ENCODE measurements around the gene ECE1. TPM values are rescaled to one million over a fixed set of nuclear protein-coding genes. Genes with fewer than 3 reads are reported as not detected.
A peak's percentile ranks its signal among the peaks of the same experiment; 100 is the strongest.

Gene ECE1
- total RNA-seq, 2 donors from 2014 or later, result 99.0 to 149 TPM

DNA sequence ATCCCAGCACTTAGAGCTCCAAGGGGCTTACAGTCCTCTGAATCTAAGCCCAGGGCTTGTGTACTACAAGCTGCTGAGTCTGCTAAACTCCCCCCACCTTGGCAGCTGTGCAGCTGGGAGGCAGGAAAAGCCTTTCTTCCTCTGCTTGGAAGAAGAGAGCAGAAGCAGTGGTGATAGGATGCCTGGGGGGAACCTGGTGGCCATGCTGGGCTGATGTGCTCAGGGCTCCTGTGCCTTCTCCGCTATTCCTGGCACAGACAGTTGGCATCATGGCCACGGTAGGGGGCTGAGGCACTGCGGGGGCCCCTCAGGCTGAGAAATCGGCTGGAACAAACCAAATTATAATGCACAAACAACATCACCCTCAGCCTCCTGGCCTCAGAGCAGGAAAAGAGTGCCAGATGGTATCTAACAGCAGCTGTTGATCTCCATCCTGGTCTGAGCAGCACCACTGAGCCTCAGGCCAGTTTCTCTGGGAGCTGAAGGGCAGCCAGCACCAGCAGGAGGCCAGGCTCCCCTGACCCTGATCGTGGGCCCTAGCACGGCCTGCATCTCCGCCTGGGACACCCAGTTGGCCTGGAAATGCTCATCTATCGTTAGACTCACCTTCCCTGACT lies 35.8 kb downstream of the ECE1 start:
- peaks cover 15% of the 10 kb centered on the region for H3K36me3 ChIP-seq
- peak overlapping the region; percentile 19 for H3K27ac ChIP-seq
- no peaks in the 10 kb centered on the region for H3K9me3 ChIP-seq
- peak; percentile 61 for DNase-seq
- H3K9ac ChIP-seq (ENCODE audit: low read depth in 2 of 2, low read length in 2 of 2), result no peak overlapping the region
- TF ChIP-seq, protein P1, sequence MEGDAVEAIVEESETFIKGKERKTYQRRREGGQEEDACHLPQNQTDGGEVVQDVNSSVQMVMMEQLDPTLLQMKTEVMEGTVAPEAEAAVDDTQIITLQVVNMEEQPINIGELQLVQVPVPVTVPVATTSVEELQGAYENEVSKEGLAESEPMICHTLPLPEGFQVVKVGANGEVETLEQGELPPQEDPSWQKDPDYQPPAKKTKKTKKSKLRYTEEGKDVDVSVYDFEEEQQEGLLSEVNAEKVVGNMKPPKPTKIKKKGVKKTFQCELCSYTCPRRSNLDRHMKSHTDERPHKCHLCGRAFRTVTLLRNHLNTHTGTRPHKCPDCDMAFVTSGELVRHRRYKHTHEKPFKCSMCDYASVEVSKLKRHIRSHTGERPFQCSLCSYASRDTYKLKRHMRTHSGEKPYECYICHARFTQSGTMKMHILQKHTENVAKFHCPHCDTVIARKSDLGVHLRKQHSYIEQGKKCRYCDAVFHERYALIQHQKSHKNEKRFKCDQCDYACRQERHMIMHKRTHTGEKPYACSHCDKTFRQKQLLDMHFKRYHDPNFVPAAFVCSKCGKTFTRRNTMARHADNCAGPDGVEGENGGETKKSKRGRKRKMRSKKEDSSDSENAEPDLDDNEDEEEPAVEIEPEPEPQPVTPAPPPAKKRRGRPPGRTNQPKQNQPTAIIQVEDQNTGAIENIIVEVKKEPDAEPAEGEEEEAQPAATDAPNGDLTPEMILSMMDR (IDR thresholded peaks at IDR 0.05), result no peak
- H3K27me3 ChIP-seq, result no peaks in the 10 kb centered on the region
- intact Hi-C loops (cut with DNase I), result no loop called here
- H3K4me1 ChIP-seq, result peaks cover 13% of the 10 kb centered on the region
- H3K4me3 ChIP-seq, result no peak overlapping the region

DNA sequence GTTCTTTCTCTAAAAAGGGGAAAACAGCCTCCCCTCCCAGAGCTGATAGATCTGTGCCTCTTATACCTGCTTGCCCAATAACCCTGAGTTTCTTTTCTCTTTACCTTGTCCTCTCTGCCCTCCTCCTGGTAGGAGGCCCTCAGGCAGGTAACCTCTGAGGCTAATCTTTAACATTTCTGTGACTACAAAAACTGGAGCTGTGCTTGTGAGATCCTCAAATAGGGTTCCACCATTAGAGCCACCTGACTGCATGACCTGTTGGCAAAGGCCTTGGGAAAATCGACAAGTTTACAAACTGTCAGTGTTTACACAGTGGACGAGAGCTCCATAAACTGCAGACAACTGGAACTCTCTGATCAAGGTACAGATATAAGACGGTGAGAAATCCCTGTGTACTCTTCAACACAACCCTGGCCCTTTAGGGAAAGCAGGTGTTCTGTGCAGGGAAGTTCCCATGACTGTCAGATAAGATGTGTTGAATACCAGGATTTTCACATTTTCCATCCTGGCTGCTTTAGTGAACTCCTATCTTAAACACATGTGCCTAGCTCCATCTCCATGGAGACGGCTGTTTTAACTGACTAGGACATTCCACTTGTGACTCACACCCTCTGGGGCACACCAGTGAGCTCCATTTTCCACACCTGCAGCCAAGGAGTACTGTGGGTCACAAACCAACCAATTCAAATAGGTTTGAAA lies 38.3 kb downstream of the ECE1 start:
- Histone ChIP-seq H3K27ac (peak overlapping the region; percentile 84), H3K36me3 (peaks cover 6% of the 10 kb centered on the region), H3K4me1 (peaks cover 13% of the 10 kb centered on the region), H3K27me3 (no peaks in the 10 kb centered on the region), H3K9ac (ENCODE audit: low read depth in 2 of 2, low read length in 2 of 2) (peak overlapping the region in 1 of 2 donors; percentile 49), H3K4me3 (no peak overlapping the region), H3K9me3 (no peaks in the 10 kb centered on the region)
- intact Hi-C loops (cut with DNase I), result no loop called here
- TF ChIP-seq, protein P1 (IDR thresholded peaks at IDR 0.05), result no peak
- peak; percentile 77 for DNase-seq

DNA sequence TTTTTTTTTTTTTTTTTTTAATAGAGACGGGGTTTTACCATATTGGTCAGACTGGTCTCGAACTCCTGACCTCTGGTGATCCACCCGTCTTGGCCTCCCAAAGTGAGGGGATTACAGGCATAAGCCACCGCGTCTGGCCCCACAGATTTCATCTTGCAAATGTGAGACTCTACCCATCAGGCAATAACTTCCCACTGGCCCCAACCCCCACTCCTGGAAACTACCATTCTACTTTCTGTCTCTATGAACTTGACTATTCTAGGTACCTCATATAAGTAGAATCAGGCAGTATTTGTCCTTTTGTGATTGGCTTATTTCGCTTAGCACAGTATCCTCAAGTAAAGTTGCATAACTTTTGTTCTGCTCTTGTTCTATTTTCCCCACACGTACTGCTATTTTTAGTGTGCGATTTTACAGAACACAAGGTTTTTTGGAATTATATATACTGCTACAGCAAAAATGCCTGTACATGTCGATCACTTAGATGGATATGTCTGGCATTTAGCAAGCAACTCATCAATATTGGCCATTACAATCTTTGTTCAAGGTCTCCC lies 40.2 kb downstream of the ECE1 start:
- Histone ChIP-seq H3K27me3 (no peaks in the 10 kb centered on the region), H3K4me1 (peaks cover 13% of the 10 kb centered on the region), H3K36me3 (peaks cover 5% of the 10 kb centered on the region), H3K9ac (ENCODE audit: low read depth in 2 of 2, low read length in 2 of 2) (no peak overlapping the region), H3K27ac (no peak overlapping the region), H3K4me3 (no peak overlapping the region), H3K9me3 (no peaks in the 10 kb centered on the region)
- DNase-seq, result no peak
- TF ChIP-seq, protein P1 (IDR thresholded peaks at IDR 0.05), result no peak
- intact Hi-C loops (cut with DNase I), result no loop called here

DNA sequence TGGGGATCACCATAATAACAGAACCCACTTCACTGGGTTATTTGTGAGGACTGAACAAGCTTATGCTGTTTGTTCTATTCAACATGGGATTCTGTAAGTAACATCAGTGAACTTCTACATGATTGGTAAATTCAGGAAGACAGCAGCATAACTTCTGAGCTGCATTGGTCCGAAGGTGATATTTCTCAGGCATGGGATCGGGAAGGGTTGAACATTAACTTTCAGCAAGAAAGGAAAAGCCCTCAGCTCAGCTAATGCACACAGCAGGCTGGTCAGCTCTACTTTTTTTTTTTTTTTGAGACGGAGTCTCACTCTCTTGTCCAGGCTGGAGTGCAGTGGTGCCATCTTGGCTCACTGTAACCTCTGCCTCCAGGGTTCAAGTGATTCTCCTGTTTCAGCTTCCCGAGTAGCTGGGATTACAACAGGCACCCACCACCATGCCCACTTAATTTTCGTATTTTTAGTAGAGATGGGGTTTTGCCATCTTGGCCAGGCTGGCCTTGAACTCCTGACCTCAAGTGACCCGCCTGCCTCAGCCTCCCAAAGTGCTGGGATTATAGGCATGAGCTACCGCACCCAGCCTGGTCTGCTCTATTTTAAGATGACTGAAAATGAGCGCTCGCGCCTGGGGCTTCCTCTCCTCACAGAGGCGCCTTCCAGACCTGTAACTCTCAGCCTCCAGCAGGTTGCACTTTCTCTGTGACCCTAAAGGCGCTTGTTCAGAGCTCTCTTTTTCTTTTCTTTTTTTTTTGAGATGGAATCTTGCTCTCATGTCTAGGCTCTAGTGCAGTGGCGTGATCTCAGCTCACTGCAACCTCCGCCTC lies 42.2 kb downstream of the ECE1 start:
- no peaks in the 10 kb centered on the region for H3K27me3 ChIP-seq
- H3K9ac ChIP-seq (ENCODE audit: low read depth in 2 of 2, low read length in 2 of 2), result no peak overlapping the region
- peaks cover 10% of the 10 kb centered on the region for H3K4me1 ChIP-seq
- H3K4me3 ChIP-seq, result no peak overlapping the region
- no peaks in the 10 kb centered on the region for H3K9me3 ChIP-seq
- intact Hi-C loops (cut with DNase I), result no loop called here
- TF ChIP-seq, protein P1 (IDR thresholded peaks at IDR 0.05), result no peak
- no peak overlapping the region for H3K27ac ChIP-seq
- peaks cover 17% of the 10 kb centered on the region for H3K36me3 ChIP-seq
- DNase-seq, result peak; percentile 36

DNA sequence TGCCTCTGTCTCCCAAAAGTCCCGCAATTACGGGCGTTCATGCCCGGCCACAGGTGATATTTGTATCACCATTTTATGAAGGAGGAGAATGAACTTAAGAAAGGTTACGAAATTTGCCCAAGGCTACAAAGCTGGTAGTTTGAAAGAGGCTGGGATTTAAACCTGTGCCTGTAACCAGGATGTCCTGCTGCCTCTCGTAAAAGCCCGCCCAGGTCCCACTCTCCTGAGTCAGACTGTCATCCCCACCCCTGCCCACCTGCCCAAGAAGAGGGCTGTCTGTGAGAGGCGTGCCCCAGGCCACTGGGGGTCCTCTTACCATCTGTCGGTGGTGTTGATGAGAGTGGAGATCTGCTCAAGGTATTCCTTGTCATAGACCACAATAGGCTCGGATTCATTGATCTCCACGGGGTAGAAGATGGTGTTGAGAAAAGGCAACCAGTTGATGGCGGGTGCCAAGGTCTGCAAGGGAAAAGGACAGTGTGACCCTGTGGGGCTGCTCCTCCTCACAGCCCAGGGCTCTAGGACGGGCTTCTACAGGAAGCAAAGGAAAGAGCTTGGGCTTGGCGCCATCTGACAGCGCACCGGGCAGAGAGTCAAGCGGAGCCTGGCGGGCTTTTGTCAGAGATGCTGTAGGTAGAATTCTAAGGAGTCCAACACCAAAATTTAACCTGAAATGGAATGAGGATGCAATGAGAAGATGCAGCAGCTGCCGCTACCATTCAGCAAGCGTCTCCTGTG lies 43.2 kb downstream of the ECE1 start:
- no peak overlapping the region for H3K4me3 ChIP-seq
- no peaks in the 10 kb centered on the region for H3K9me3 ChIP-seq
- H3K27ac ChIP-seq, result no peak overlapping the region
- no peak overlapping the region for H3K9ac ChIP-seq (ENCODE audit: low read depth in 2 of 2, low read length in 2 of 2)
- H3K4me1 ChIP-seq, result peaks cover 4% of the 10 kb centered on the region
- peaks cover 17% of the 10 kb centered on the region for H3K36me3 ChIP-seq
- TF ChIP-seq, protein P1 (IDR thresholded peaks at IDR 0.05), result no peak
- H3K27me3 ChIP-seq, result no peaks in the 10 kb centered on the region
- DNase-seq, result peak; percentile 55
- intact Hi-C loops (cut with DNase I), result no loop called here
